ENCODE data around the gene GSK3B.

GSK3B gene

DNA sequence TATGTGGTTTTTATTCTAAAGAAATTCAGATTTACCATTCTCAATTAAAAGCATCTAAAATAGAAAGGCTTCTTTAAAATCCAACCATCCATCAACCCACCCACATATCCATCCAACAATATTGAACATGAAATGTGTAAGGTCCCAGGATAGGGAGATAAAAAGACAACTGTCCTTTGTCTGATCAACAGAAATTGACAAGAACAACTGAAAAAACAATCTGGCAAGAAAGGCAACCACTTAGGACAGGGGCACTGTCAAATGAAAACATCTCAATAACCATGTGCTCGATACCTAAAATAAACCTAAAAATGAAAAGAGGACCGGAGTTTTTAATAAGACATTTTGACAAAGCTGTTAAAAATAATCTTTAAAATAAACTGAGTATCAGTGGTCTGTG, 245.1 kb downstream of the GSK3B start:
- no peak overlapping the region for H3K4me3 Mint-ChIP-seq
- peaks cover 31% of the 10 kb centered on the region for H3K36me3 Mint-ChIP-seq
- H3K27me3 Mint-ChIP-seq, result no peaks in the 10 kb centered on the region
- no peaks in the 10 kb centered on the region for H3K9me3 Mint-ChIP-seq (ENCODE audit: low read depth)
- H3K27ac Mint-ChIP-seq, result no peak overlapping the region
- no peaks in the 10 kb centered on the region for H3K4me1 Mint-ChIP-seq (ENCODE audit: low read depth)

DNA sequence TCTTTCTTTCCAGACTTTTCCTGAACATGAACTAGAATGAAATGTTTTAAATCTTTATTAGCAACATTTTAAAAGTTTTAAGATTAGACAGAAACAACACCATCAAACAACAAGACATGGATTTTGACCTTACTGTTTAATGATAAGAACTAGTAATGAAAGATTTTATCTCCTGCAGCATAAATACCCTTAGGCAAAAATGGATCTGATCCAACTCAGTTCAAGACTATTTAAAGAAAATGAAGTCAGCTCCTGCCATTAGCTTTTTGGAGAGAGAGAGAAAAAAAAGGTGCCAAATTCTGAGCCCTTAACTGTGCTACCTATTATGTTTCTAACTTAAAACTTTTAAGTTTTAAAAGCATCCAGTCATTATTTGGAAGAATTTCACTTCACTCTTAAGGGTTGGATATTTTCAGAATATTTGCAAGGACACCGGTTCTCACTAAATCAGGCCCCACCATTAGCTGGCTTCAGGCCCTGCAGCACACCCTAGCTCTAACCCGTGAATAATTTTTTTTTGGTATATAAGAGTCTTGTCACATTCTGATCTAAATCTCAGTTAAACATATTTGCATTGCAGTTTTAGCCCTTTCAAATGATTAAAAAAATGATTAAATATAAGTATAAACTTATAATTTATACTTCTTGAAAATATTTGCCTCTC, 252.3 kb downstream of the GSK3B start:
- peaks cover 15% of the 10 kb centered on the region for H3K36me3 Mint-ChIP-seq
- H3K4me1 Mint-ChIP-seq (ENCODE audit: low read depth), result no peaks in the 10 kb centered on the region

DNA sequence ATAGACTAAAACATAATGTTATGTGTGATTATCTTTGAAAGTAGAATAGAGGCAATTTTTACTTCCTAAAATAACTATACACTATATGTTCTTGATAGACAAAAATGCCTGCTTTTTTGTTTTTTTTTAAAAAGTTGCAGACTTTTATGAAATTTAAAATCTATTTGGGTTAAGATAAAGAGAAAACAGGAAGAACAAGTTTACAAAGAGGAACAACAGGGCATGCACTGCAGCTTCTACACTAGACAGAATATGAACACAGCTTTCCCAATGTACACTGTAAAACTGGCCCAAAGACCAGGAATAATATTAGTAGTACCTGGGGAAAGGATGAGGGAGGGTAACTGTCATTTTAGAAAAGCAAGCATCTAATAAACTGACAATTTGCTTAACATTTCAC, 258.7 kb downstream of the GSK3B start:
- no peaks in the 10 kb centered on the region for H3K27me3 Mint-ChIP-seq
- no peak overlapping the region for H3K27ac Mint-ChIP-seq
- peaks cover 8% of the 10 kb centered on the region for H3K4me1 Mint-ChIP-seq (ENCODE audit: low read depth)
- no peaks in the 10 kb centered on the region for H3K9me3 Mint-ChIP-seq (ENCODE audit: low read depth)
- H3K4me3 Mint-ChIP-seq, result no peak overlapping the region
- H3K36me3 Mint-ChIP-seq, result peaks cover 2% of the 10 kb centered on the region

More for the DNA sequence above, 252.3 kb downstream of the GSK3B start:
- no peaks in the 10 kb centered on the region for H3K9me3 Mint-ChIP-seq (ENCODE audit: low read depth)
- no peak overlapping the region for H3K4me3 Mint-ChIP-seq
- H3K27me3 Mint-ChIP-seq, result no peaks in the 10 kb centered on the region
- no peak overlapping the region for H3K27ac Mint-ChIP-seq

DNA sequence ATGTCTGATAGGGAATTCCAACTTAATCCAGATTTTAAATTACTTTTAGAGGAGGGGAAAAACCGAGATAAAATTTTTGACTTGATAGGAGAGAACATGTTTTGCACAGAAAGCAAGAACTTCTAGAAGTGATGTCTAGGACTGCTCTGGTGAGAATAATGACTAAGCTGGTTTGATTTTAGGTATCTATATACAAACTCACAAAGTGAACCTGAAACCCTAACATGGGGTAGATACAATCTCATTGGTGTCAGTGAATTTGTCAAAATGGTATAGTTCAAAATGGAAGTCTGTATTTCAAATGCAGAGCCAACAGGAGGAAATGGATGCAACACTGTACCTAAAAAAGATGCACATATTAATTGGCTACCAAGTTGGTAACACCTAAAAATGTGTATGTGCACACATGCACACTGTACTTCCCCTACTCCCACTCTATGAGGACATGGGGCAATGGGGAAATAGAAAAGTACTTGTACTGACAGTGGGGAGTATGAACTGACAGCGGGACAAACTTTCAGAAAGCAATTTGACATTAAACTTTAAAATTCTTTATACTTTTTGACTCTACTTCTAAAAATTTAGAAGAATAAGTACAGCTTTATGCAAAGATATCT, 259.4 kb downstream of the GSK3B start:
- Mint-ChIP-seq H3K27ac (no peak overlapping the region), H3K36me3 (peaks cover 2% of the 10 kb centered on the region), H3K4me3 (no peak overlapping the region), H3K4me1 (ENCODE audit: low read depth) (peaks cover 8% of the 10 kb centered on the region), H3K27me3 (no peaks in the 10 kb centered on the region), H3K9me3 (ENCODE audit: low read depth) (no peaks in the 10 kb centered on the region)

DNA sequence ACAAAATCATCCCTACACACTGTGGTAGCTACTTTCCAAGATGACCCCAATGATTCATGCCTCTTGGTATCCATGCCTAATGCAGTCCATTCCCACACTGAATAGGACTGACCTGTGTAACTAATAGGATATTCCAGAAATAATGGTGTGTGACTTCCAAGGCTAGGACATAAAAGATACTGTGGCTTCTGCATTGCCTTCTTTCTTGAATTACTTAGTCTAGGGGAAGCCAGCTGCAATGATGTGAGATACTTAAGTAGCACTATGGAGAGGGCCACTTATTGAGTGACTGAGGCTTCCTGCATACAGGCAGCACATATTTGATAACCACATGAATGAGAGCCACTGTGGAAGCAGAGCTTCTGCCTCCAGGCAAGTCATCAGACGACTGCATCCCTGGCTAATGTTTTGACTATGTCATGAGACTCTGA, 262.3 kb downstream of the GSK3B start:
- no peak overlapping the region for H3K4me3 Mint-ChIP-seq
- H3K9me3 Mint-ChIP-seq (ENCODE audit: low read depth), result no peaks in the 10 kb centered on the region
- H3K27me3 Mint-ChIP-seq, result no peaks in the 10 kb centered on the region
- H3K4me1 Mint-ChIP-seq (ENCODE audit: low read depth), result peaks cover 8% of the 10 kb centered on the region
- H3K36me3 Mint-ChIP-seq, result peaks cover 2% of the 10 kb centered on the region
- H3K27ac Mint-ChIP-seq, result no peak overlapping the region

DNA sequence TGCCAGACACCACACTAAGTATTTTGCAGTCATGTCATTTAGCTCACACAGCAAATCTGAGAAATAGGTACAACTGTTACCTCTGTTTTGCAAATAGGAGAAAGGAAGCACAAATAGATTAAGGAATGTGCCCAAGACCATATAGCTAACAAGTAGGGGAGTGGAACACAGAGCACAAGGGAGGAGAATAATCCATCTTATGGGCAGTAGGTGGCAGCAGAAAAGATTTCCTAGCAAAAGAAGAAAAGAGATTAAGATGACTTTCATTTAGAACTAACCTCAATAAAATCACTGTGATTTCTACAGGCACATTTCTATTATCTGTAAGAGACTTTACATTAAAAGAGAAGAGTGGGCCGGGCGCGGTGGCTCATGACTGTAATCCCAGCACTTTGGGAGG, 263.2 kb downstream of the GSK3B start:
- no peaks in the 10 kb centered on the region for H3K36me3 Mint-ChIP-seq
- H3K4me3 Mint-ChIP-seq, result no peak overlapping the region
- H3K9me3 Mint-ChIP-seq (ENCODE audit: low read depth), result no peaks in the 10 kb centered on the region
- no peaks in the 10 kb centered on the region for H3K27me3 Mint-ChIP-seq
- no peak overlapping the region for H3K27ac Mint-ChIP-seq
- H3K4me1 Mint-ChIP-seq (ENCODE audit: low read depth), result peaks cover 8% of the 10 kb centered on the region

DNA sequence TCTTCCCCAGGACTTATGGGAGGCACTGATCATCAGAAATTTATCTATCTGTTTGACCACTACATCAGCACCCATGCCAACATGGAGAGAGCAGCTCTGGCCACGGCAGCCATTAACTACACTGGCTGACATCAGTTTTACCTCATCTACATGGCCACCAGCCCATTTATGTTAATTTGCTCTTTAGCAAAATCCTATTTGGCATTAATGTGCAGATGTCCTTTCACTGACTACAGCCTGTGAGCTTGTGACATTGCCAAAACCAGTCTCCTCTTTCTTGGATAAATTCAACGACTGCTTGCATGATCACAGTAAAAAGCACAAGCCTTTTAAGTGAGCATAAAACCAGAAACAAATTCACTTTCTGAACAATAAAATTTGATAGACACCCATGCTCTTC, 264.8 kb downstream of the GSK3B start:
- no peak overlapping the region for H3K4me3 Mint-ChIP-seq
- H3K4me1 Mint-ChIP-seq (ENCODE audit: low read depth), result peaks cover 2% of the 10 kb centered on the region
- no peak overlapping the region for H3K27ac Mint-ChIP-seq
- H3K36me3 Mint-ChIP-seq, result no peaks in the 10 kb centered on the region
- no peaks in the 10 kb centered on the region for H3K9me3 Mint-ChIP-seq (ENCODE audit: low read depth)
- H3K27me3 Mint-ChIP-seq, result no peaks in the 10 kb centered on the region

DNA sequence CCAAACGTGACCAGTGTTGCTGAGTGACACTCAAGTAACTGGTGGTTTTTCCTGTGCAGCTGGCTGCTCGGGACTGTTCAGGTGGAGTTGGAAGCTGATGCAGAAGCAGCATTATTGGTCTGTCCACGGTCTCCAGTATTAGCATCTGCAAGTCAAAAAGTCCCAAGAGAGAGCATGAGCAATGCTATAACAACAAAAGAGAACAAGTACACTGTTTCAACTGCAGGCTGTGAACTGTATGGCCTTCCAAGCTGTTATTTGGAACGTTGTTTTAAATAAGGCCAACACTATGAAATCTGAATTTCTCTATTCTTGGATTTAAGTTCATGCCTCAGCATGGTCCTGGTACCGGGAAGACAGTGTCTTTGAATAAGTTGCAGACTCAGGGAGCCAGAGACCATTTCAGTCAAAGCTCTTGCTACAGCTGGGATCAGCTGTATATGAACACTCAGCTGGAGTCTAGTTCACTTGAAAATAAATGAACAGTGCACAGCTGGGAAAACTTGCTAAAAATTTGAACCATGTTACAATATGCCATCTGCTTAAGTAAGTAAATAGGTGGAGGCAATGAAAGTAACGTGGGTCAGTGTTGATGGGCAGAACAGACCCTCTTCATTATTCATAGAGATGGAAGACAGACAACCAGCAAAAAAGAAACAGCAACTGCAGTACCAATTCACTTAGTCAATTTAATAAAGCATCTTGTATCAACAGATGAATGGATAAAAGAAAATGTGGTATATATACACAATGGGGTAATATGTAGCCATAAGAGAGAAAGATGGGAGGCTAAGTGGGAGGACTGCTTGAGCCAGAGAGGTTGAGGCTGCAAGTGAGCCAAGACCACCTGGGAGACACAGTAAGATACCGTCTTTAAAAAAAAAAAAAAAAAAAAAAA, 267.3 kb downstream of the GSK3B start:
- no peaks in the 10 kb centered on the region for H3K36me3 Mint-ChIP-seq
- H3K27ac Mint-ChIP-seq, result no peak overlapping the region
- H3K4me1 Mint-ChIP-seq (ENCODE audit: low read depth), result peaks cover 2% of the 10 kb centered on the region
- no peaks in the 10 kb centered on the region for H3K27me3 Mint-ChIP-seq
- H3K4me3 Mint-ChIP-seq, result no peak overlapping the region
- H3K9me3 Mint-ChIP-seq (ENCODE audit: low read depth), result no peaks in the 10 kb centered on the region

DNA sequence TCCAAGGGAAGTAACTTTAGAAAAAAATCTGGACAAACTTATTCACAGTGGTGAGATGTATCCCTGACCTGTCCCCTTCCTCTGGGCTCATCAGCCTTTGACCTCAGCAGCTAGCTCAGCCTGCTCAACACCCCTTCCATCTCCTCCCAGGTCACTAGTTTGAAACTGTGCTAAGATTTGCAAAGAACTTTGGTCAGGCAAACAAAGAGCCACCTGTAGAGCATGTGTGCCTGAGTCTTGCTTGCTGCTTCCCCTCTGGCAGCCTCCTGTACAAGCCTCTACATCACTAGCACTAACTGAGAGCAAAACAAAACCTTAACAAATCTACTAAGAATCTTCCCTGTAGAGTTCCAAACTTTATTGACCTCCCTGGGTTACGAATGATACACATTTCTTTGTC, 268.4 kb downstream of the GSK3B start:
- Mint-ChIP-seq H3K9me3 (ENCODE audit: low read depth) (no peaks in the 10 kb centered on the region), H3K27ac (peak overlapping the region; percentile 30), H3K4me3 (no peak overlapping the region), H3K27me3 (no peaks in the 10 kb centered on the region), H3K4me1 (ENCODE audit: low read depth) (peaks cover 3% of the 10 kb centered on the region), H3K36me3 (no peaks in the 10 kb centered on the region)

DNA sequence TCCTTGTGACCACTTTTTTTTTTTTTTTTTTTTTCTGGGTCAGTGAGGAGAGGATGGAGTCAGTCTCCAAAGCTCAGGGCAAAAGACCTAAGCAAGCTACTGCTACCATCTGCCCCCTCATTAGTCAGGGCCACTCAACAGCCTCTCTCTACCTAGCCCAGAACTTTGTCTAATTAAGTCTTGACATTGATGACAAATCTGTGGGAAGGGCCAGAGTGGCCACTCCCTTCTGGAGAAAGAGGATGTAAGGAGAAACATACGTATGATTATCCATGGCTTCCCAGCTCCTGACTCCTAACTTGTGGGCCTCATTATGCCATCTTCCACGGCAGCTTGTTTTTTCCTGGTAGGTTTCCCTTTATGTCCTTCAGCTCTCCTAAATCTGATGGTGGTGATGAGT, 274.4 kb downstream of the GSK3B start:
- Mint-ChIP-seq H3K36me3 (no peaks in the 10 kb centered on the region), H3K4me1 (ENCODE audit: low read depth) (peaks cover 3% of the 10 kb centered on the region), H3K9me3 (ENCODE audit: low read depth) (no peaks in the 10 kb centered on the region), H3K27ac (no peak overlapping the region), H3K27me3 (peaks cover 1% of the 10 kb centered on the region), H3K4me3 (no peak overlapping the region)

DNA sequence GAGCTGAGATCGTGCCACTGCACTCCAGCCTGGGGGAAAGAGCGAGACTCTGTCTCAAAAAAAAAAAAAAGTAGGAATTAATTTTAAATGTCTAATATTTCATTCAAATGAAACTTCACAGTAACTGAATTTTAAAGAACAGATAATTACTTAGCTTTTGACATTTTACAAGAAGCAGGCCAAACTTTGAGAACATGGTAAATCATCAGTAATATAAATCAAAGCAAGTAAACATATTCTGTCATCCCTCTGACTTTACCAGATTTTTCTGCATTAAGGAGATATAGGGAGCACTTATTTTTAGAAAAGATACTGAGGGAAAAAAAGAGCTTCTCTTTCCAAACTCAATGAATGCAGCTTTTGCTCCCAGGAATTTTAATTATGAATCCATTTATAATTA, 275.3 kb downstream of the GSK3B start:
- Mint-ChIP-seq H3K27ac (no peak overlapping the region), H3K9me3 (ENCODE audit: low read depth) (no peaks in the 10 kb centered on the region), H3K27me3 (peaks cover 1% of the 10 kb centered on the region), H3K36me3 (no peaks in the 10 kb centered on the region), H3K4me3 (no peak overlapping the region), H3K4me1 (ENCODE audit: low read depth) (peaks cover 3% of the 10 kb centered on the region)

DNA sequence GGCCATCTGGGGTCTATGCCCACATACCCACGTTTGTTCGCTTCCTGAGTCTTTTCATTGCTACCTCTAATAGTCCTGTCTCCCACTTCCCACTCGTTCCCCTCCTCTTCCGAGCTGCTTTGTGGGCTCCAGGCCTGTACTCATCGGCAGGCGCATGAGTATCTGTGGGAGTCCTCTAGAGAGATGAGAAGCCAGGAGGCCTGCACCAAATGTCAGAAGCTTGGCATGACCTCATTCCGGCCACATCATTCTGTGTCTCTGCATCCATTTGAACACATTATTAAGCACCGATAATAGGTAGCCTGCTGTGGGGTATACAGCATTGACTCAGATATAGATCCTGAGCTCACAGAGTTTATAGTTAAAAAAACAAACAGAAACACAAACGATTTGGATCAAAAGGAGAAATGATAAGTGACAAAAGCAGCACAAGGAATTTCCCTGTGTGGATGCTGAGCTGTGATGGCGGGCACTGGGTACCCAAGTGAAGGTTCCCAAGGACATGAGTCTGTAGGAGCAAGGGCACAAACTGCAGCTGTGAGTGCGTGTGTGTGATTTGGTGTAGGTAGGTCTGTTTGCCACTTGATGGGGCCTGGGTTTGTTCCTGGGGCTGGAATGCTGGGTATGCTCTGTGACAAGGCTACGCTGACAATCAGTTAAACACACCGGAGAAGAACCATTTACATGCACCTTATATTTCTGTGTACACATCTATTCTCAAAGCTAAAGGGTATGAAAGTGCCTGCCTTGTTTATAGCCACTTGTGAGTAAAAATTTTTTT, 276.5 kb downstream of the GSK3B start:
- Mint-ChIP-seq H3K27ac (no peak overlapping the region), H3K4me1 (ENCODE audit: low read depth) (peaks cover 3% of the 10 kb centered on the region), H3K9me3 (ENCODE audit: low read depth) (no peaks in the 10 kb centered on the region), H3K36me3 (no peaks in the 10 kb centered on the region), H3K4me3 (no peak overlapping the region), H3K27me3 (peaks cover 1% of the 10 kb centered on the region)

DNA sequence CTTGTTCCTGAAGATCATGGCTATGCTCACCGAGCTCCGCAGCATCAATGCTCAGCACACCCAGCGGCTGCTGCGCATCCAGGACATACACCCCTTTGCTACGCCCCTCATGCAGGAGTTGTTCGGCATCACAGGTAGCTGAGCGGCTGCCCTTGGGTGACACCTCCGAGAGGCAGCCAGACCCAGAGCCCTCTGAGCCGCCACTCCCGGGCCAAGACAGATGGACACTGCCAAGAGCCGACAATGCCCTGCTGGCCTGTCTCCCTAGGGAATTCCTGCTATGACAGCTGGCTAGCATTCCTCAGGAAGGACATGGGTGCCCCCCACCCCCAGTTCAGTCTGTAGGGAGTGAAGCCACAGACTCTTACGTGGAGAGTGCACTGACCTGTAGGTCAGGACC, 277.2 kb downstream of the GSK3B start:
- Mint-ChIP-seq H3K4me1 (ENCODE audit: low read depth) (peaks cover 3% of the 10 kb centered on the region), H3K27me3 (peaks cover 1% of the 10 kb centered on the region), H3K9me3 (ENCODE audit: low read depth) (no peaks in the 10 kb centered on the region), H3K36me3 (no peaks in the 10 kb centered on the region), H3K4me3 (no peak overlapping the region), H3K27ac (no peak overlapping the region)

DNA sequence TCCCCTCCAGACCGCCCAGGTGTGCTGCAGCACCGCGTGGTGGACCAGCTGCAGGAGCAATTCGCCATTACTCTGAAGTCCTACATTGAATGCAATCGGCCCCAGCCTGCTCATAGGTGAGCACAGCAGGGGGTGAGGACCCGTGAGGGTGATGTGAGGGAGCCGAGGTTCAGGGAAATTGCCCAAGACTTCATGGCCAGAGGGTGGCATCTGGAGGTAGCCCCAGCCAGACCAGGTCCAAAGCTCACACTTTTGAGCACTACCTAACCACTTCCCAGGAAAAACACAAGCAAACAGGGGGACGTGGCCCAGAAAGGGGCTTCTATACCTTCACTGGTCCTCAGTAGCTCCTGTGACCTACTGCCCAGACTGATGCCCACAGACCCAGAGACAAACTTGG, 278.5 kb downstream of the GSK3B start:
- no peaks in the 10 kb centered on the region for H3K36me3 Mint-ChIP-seq
- peaks cover 1% of the 10 kb centered on the region for H3K27me3 Mint-ChIP-seq
- no peak overlapping the region for H3K4me3 Mint-ChIP-seq
- no peak overlapping the region for H3K27ac Mint-ChIP-seq
- H3K4me1 Mint-ChIP-seq (ENCODE audit: low read depth), result peaks cover 1% of the 10 kb centered on the region
- H3K9me3 Mint-ChIP-seq (ENCODE audit: low read depth), result no peaks in the 10 kb centered on the region

Data from activated naive CD8-positive, alpha-beta T cell (primary cell).